Gastroesophageal sphincter (tissue), 4 donors: ENCODE data around the gene GSC2. TPM values are rescaled to one million over a fixed set of nuclear protein-coding genes. Genes with fewer than 3 reads are reported as not detected.

Source experiments
- ATAC-seq: fragments of 150-250 bp; one replicate; pipeline ENCODE4 v1.9.1; 2016; ENCODE audit warnings: mild to moderate bottlenecking, moderate library complexity
- H3K27ac ChIP-seq, 4 donors: fragments of 200-600 bp; sonication (generic) in 3 of 4; 1 replicate in 3 of 4; 2 replicates in 1 of 4; pipeline ENCODE4 v1.5.1; 2016 to 2019
- H3K27me3 ChIP-seq: fragments of 200-600 bp; sonication (generic); one replicate; pipeline ENCODE4 v1.5.1; 2019
- H3K36me3 ChIP-seq, 2 donors: fragments of 200-600 bp; sonication (generic); one replicate each; pipeline ENCODE4 v1.5.1; 2019; ENCODE audit warnings: control low read depth in 1 of 2
- H3K4me1 ChIP-seq, 3 donors: fragments of 200-600 bp; sonication (generic); 1 replicate in 2 of 3; 2 replicates in 1 of 3; pipeline ENCODE4 v1.5.1; 2016 to 2019; ENCODE audit warnings: control low read depth in 2 of 3
- H3K4me3 ChIP-seq, 2 donors: fragments of 200-600 bp; sonication (generic); one replicate each; pipeline ENCODE4 v1.5.1; 2019; ENCODE audit warnings: mild to moderate bottlenecking in 1 of 2, moderate library complexity in 1 of 2
- H3K9me3 ChIP-seq, 3 donors: fragments of 200-600 bp; sonication (generic); one replicate each; pipeline ENCODE4 v1.5.1; 2017 to 2019; ENCODE audit warnings: control low read depth in 2 of 3
- CTCF ChIP-seq, 4 experiments: fragments of 200-600 bp in 2 of 4; fragments of 450-650 bp in 2 of 4; sonication (generic) in 1 of 4; IDR thresholded peaks; one replicate each; pipeline ENCODE4 v1.5.1; 2017 to 2019; ENCODE audit warnings: antibody characterized with exemption in 4 of 4, mild to moderate bottlenecking in 2 of 4, moderate library complexity in 2 of 4
- EP300 ChIP-seq: sonication (generic); formaldehyde crosslinking; IDR thresholded peaks from one replicate; pipeline ENCODE4 v1.6.1; 2017; ENCODE audit warnings: antibody characterized with exemption, mild to moderate bottlenecking
- POLR2A ChIP-seq, 2 donors: fragments of 450-650 bp; IDR thresholded peaks; one replicate each; pipeline ENCODE4 v1.6.1; 2017; ENCODE audit warnings: antibody characterized with exemption in 2 of 2, mild to moderate bottlenecking in 2 of 2, moderate library complexity in 1 of 2
- POLR2AphosphoS5 ChIP-seq: sonication (generic); formaldehyde crosslinking; IDR thresholded peaks from one replicate; pipeline ENCODE4 v1.6.1; 2017; ENCODE audit warnings: antibody characterized with exemption
- WGBS, 2 donors: methylation state at CpG; one replicate each; pipeline ENCODE4 v1.1.5; 2018; ENCODE audit warnings: low coverage in 1 of 2; 5-methylcytosine and 5-hydroxymethylcytosine counted together
- total RNA-seq, 4 donors: library from RNA; depleted of rRNA; stranded (reverse); fragments of >200 nt; gene quantifications; one replicate each; pipeline ENCODE4 v1.1.0, GENCODE V29; 2016

Gene GSC2
- total RNA-seq, 4 donors from 2014 or later = not detected

GRCh38 chr22:19098157-19098556 is 51.9 kb downstream of the GSC2 start:
- WGBS, 2 donors = 67% methylated on average over 4 of the region's 4 CpGs; no CpG with 5 or more reads in 1 of the 2 donors
- H3K4me1 ChIP-seq = peaks cover 0 to 22% (median 0%) of the 10 kb centered on the region in 3 donors
- no peak overlapping the region for H3K4me3 ChIP-seq
- H3K36me3 ChIP-seq = peaks cover 0 to 15% of the 10 kb centered on the region in 2 donors
- TF ChIP-seq POLR2A (IDR thresholded peaks at IDR 0.05) = no peak
- TF ChIP-seq EP300 = no peak
- TF ChIP-seq POLR2AphosphoS5 = no peak
- TF ChIP-seq CTCF (IDR thresholded peaks at IDR 0.05) = no peak
- no peaks in the 10 kb centered on the region for H3K9me3 ChIP-seq
- no peak for ATAC-seq
- H3K27ac ChIP-seq = no peak overlapping the region
- H3K27me3 ChIP-seq = no peaks in the 10 kb centered on the region

GRCh38 chr22:19097518-19097917 is 52.6 kb downstream of the GSC2 start:
- Histone ChIP-seq H3K36me3 (peaks cover 0 to 15% of the 10 kb centered on the region in 2 donors), H3K4me3 (no peak overlapping the region), H3K27me3 (no peaks in the 10 kb centered on the region), H3K27ac (no peak overlapping the region), H3K4me1 (peaks cover 0 to 18% (median 0%) of the 10 kb centered on the region in 3 donors), H3K9me3 (no peaks in the 10 kb centered on the region)
- no peak for ATAC-seq
- 71% methylated on average over 2 of the region's 3 CpGs; no CpG with 5 or more reads in 1 of the 2 donors for WGBS, 2 donors
- no peak for TF ChIP-seq CTCF (IDR thresholded peaks at IDR 0.05)
- no peak for TF ChIP-seq POLR2A (IDR thresholded peaks at IDR 0.05)
- TF ChIP-seq POLR2AphosphoS5 = no peak

Other genes starting within 250 kb of the GSC2 start
- 1 to 10 TPM; 1.1 to 7.9 (median 3.2) TPM for gene DGCR6, start 244.0 kb downstream of the GSC2 start, total RNA-seq
- 10 to 100 TPM in 1 of 4 donors, 1 to 10 TPM in 2, under 1 TPM in 1; 0.52 to 12.3 (median 3.0) TPM for gene PRODH, start 214.0 kb downstream of the GSC2 start, total RNA-seq
- gene DGCR2, start 27.9 kb downstream of the GSC2 start, total RNA-seq = 10 to 100 TPM; 44.1 to 76.5 (median 56.3) TPM
- under 1 TPM in 1 of 4 donors, not detected in 3; 0.13 TPM for gene TSSK2, start 19.0 kb downstream of the GSC2 start, total RNA-seq
- gene ESS2, start 5.6 kb downstream of the GSC2 start, total RNA-seq = 10 to 100 TPM; 14.5 to 18.4 (median 16.5) TPM
- 10 to 100 TPM; 42.1 to 69.9 (median 51.1) TPM for gene SLC25A1, start 28.4 kb upstream of the GSC2 start, total RNA-seq
- 10 to 100 TPM in 1 of 4 donors, 1 to 10 TPM in 3; 5.7 to 11.7 (median 8.4) TPM for gene CLTCL1, start 141.4 kb upstream of the GSC2 start, total RNA-seq